Hepatocyte (in vitro differentiated cells): Measurements from ENCODE around the gene FUS. TPM values are rescaled to one million over a fixed set of nuclear protein-coding genes. Genes with fewer than 3 reads are reported as not detected.

Source experiments
- DNase-seq: peaks from one replicate; pipeline ENCODE4 v3.0.0-alpha.2; 2016; ENCODE audit warnings: low spot score
- H2AFZ ChIP-seq: fragments of 200-600 bp; sonication (generic); 2 replicates; pipeline ENCODE4 v1.6.0; 2016; ENCODE audit warnings: antibody characterized with exemption, mild to moderate bottlenecking
- H3K27ac ChIP-seq: fragments of 200-600 bp; sonication (generic); 2 replicates; pipeline ENCODE4 v1.5.1; 2016; ENCODE audit warnings: mild to moderate bottlenecking
- H3K27me3 ChIP-seq: fragments of 200-600 bp; sonication (generic); 2 replicates; pipeline ENCODE4 v1.6.1; 2016
- H3K36me3 ChIP-seq: fragments of 200-600 bp; sonication (generic); replicated peaks from 2 replicates; pipeline ENCODE4 v1.5.1; 2016; ENCODE audit warnings: low read depth; ENCODE audit not compliant: insufficient read depth
- H3K4me1 ChIP-seq: fragments of 200-600 bp; sonication (generic); 2 replicates; pipeline ENCODE4 v1.5.1; 2016; ENCODE audit warnings: mild to moderate bottlenecking, moderate library complexity; ENCODE audit not compliant: insufficient read depth
- H3K4me2 ChIP-seq: fragments of 200-600 bp; sonication (generic); 2 replicates; pipeline ENCODE4 v1.6.0; 2016
- H3K4me3 ChIP-seq: fragments of 200-600 bp; sonication (generic); 2 replicates; pipeline ENCODE4 v1.5.1; 2016; ENCODE audit warnings: mild to moderate bottlenecking
- H3K79me2 ChIP-seq: fragments of 200-600 bp; sonication (generic); 2 replicates; pipeline ENCODE4 v1.6.0; 2017; ENCODE audit warnings: mild to moderate bottlenecking
- H3K9me2 ChIP-seq: fragments of 200-600 bp; sonication (generic); replicated peaks from 2 replicates; pipeline ENCODE4 v1.6.0; 2017; ENCODE audit warnings: mild to moderate bottlenecking; ENCODE audit not compliant: insufficient read depth
- H3K9me3 ChIP-seq: fragments of 200-600 bp; sonication (generic); 2 replicates; pipeline ENCODE4 v1.5.1; 2016; ENCODE audit warnings: low read depth, mild to moderate bottlenecking
- H4K20me1 ChIP-seq: fragments of 200-600 bp; sonication (generic); 2 replicates; pipeline ENCODE4 v1.6.0; 2016; ENCODE audit warnings: mild to moderate bottlenecking; ENCODE audit not compliant: insufficient read depth, poor library complexity, severe bottlenecking
- CTCF ChIP-seq: fragments of 200-600 bp; sonication (generic); IDR thresholded peaks from 2 replicates; pipeline ENCODE4 v1.5.1; 2016; ENCODE audit warnings: antibody characterized with exemption, mild to moderate bottlenecking; ENCODE audit not compliant: poor library complexity
- EZH2 ChIP-seq: fragments of 200-600 bp; sonication (generic); IDR thresholded peaks from 2 replicates; pipeline ENCODE4 v1.6.1; 2016; ENCODE audit warnings: antibody characterized with exemption, mild to moderate bottlenecking, borderline replicate concordance
- EZH2phosphoT487 ChIP-seq: fragments of 200-600 bp; sonication (generic); IDR thresholded peaks from one replicate; pipeline ENCODE4 v1.6.1; 2018; ENCODE audit warnings: antibody characterized with exemption, mild to moderate bottlenecking, low read depth, moderate library complexity; ENCODE audit not compliant: unreplicated experiment, severe bottlenecking
- WGBS: methylation state at CpG from one replicate; pipeline ENCODE4 v1.1.6; 2016; ENCODE audit warnings: low lambda C conversion rate; ENCODE audit errors: missing lambda C conversion rate; 5-methylcytosine and 5-hydroxymethylcytosine counted together
- polyA plus RNA-seq: library from polyadenylated mRNA; unstranded; fragments of >200 nt; fragmentation: Nextera tagmentation; extraction: Ambion mirVana; gene quantifications from 2 replicates; pipeline ENCODE4 v1.2.1, GENCODE V29; 2016
- total RNA-seq: library from RNA; depleted of rRNA; stranded (reverse); fragments of >200 nt; gene quantifications from 2 replicates; pipeline ENCODE4 v1.2.3, GENCODE V29; 2014

The FUS gene
- total and polyA plus RNA-seq, 2 experiments from 2014 or later = 47.4 to 327 TPM

- Histone ChIP-seq H3K27ac (no peak overlapping the region), H2AFZ (peak overlapping the region; percentile 58), H3K4me1 (peaks cover 27% of the 10 kb centered on the region), H3K4me2 (peak overlapping the region; percentile 96), H3K79me2 (no peaks in the 10 kb centered on the region), H4K20me1 (no peaks in the 10 kb centered on the region), H3K9me3 (no peaks in the 10 kb centered on the region), H3K9me2 (no peaks in the 10 kb centered on the region), H3K4me3 (peak overlapping the region; percentile 36), H3K27me3 (peaks cover 64% of the 10 kb centered on the region), H3K36me3 (no peaks in the 10 kb centered on the region)
- TF ChIP-seq EZH2 (peak; percentile 35), CTCF (no peak)
- WGBS = 2% methylated on average over 38 of the region's 63 CpGs
- DNase-seq = peak; percentile 76
These were observed 35.6 kb downstream of the FUS start for GRCh38 chr16:31215287-31216162.

GRCh38 chr16:31216422-31217135 is 36.6 kb downstream of the FUS start, which contains the start of gene PYDC1:
TSS of gene PYDC1 (minus strand) at chr16:31217135. CDS start at chr16:31217028, 107 bp downstream.
- TF ChIP-seq CTCF (no peak), EZH2 (peak; percentile 57)
- WGBS = 7% methylated on average over 52 of the region's 52 CpGs
- Histone ChIP-seq H3K27me3 (peaks cover 70% of the 10 kb centered on the region), H3K4me3 (no peak within 1 kb of the TSS), H3K36me3 (no peaks in the 10 kb centered on the region), H3K4me2 (peak within 1 kb of the TSS; percentile 96), H3K79me2 (no peaks in the 10 kb centered on the region), H3K27ac (no peak within 1 kb of the TSS), H3K4me1 (peaks cover 27% of the 10 kb centered on the region), H4K20me1 (no peaks in the 10 kb centered on the region), H3K9me3 (no peaks in the 10 kb centered on the region), H3K9me2 (no peaks in the 10 kb centered on the region), H2AFZ (no peak within 1 kb of the TSS)
- no peak for DNase-seq

GRCh38 chr16:31217136-31217530 is 37.2 kb downstream of the FUS start:
- no peak overlapping the region for H3K4me3 ChIP-seq
- H3K36me3 ChIP-seq = no peaks in the 10 kb centered on the region
- H3K27ac ChIP-seq = no peak overlapping the region
- no peak for TF ChIP-seq CTCF
- TF ChIP-seq EZH2 = no peak
- TF ChIP-seq EZH2phosphoT487 = no peak
- H3K79me2 ChIP-seq = no peaks in the 10 kb centered on the region
- H2AFZ ChIP-seq = no peak overlapping the region
- no peaks in the 10 kb centered on the region for H4K20me1 ChIP-seq
- peaks cover 65% of the 10 kb centered on the region for H3K27me3 ChIP-seq
- no peaks in the 10 kb centered on the region for H3K9me3 ChIP-seq
- H3K9me2 ChIP-seq = no peaks in the 10 kb centered on the region
- WGBS = 38% methylated on average over 4 of the region's 4 CpGs
- DNase-seq = no peak
- peaks cover 27% of the 10 kb centered on the region for H3K4me1 ChIP-seq
- H3K4me2 ChIP-seq = no peak overlapping the region
